SU-DHL-6 (cell line): ENCODE measurements around the gene MPEG1.

ENCODE experiments used
- H2AFZ ChIP-seq: fragments of 200-600 bp; sonication (generic); 2 replicates; pipeline ENCODE4 v1.6.1; 2014; ENCODE audit warnings: low read depth, mild to moderate bottlenecking, moderate library complexity, mixed read lengths, antibody characterized with exemption, low read length; ENCODE audit not compliant: severe bottlenecking
- H3F3A ChIP-seq: fragments of 200-600 bp; shearing (Covaris generic); 2 replicates; pipeline ENCODE4 v1.6.0; 2016; ENCODE audit warnings: antibody characterized with exemption, mild to moderate bottlenecking; ENCODE audit not compliant: insufficient read depth
- H3K27ac ChIP-seq: fragments of 200-600 bp; sonication (generic); 2 replicates; pipeline ENCODE4 v1.5.1; 2016; ENCODE audit warnings: low read depth, mild to moderate bottlenecking, low read length, moderate library complexity, mixed read lengths
- H3K27me3 ChIP-seq: fragments of 200-600 bp; sonication (generic), shearing (Covaris generic); 2 replicates; pipeline ENCODE4 v1.6.0; 2014; ENCODE audit warnings: mild to moderate bottlenecking, low read length
- H3K36me3 ChIP-seq: fragments of 200-600 bp; sonication (generic); 2 replicates; pipeline ENCODE4 v1.6.1; 2014; ENCODE audit warnings: mild to moderate bottlenecking, low read length, mixed read lengths
- H3K4me2 ChIP-seq: fragments of 300-600, 200-600 bp; shearing (Covaris generic), sonication (generic); 2 replicates; pipeline ENCODE4 v1.6.0; 2014; ENCODE audit warnings: low read length, low read depth, mild to moderate bottlenecking; ENCODE audit not compliant: poor library complexity, severe bottlenecking
- H3K4me3 ChIP-seq: fragments of 200-600 bp; sonication (generic); 2 replicates; pipeline ENCODE4 v1.5.1; 2014; ENCODE audit warnings: antibody characterized with exemption, low read length, mild to moderate bottlenecking, mixed read lengths; ENCODE audit not compliant: insufficient read depth, poor library complexity, severe bottlenecking
- H3K79me2 ChIP-seq: fragments of 200-600 bp; sonication (generic); 2 replicates; pipeline ENCODE4 v1.6.1; 2014; ENCODE audit warnings: mild to moderate bottlenecking, low read length, moderate library complexity; ENCODE audit not compliant: insufficient read depth
- H3K9ac ChIP-seq: fragments of 200-600 bp; sonication (generic); 2 replicates; pipeline ENCODE4 v1.7.0; 2014; ENCODE audit warnings: mild to moderate bottlenecking, low read length
- H3K9me2 ChIP-seq: fragments of 200-600 bp; sonication (generic); replicated peaks from 2 replicates; pipeline ENCODE4 v1.6.1; 2014; ENCODE audit warnings: low read length; ENCODE audit not compliant: insufficient read depth
- H3K9me3 ChIP-seq: fragments of 200-600 bp; sonication (generic); 2 replicates; pipeline ENCODE4 v1.6.1; 2014; ENCODE audit warnings: low read length, mixed read lengths; ENCODE audit not compliant: insufficient read depth
- H4K20me1 ChIP-seq: fragments of 200-600 bp; sonication (generic); 2 replicates; pipeline ENCODE4 v1.6.1; 2014; ENCODE audit warnings: low read depth, mild to moderate bottlenecking, antibody characterized with exemption, low read length, moderate library complexity, mixed read lengths
- EZH2phosphoT487 ChIP-seq: fragments of 200-600 bp; sonication (generic), shearing (Covaris generic); conservative IDR thresholded peaks from 2 replicates; pipeline ENCODE4 v1.6.1; 2018; ENCODE audit warnings: mild to moderate bottlenecking, antibody characterized with exemption, low read length, moderate library complexity, mixed read lengths
- TF ChIP-seq, protein P1 (sequence below): fragments of 200-600 bp; sonication (generic); IDR thresholded peaks from one replicate; pipeline ENCODE4 v1.5.1; 2017; ENCODE audit warnings: antibody characterized with exemption, mild to moderate bottlenecking, low read length, moderate library complexity; ENCODE audit not compliant: insufficient read depth, poor library complexity, severe bottlenecking

MPEG1 gene

DNA sequence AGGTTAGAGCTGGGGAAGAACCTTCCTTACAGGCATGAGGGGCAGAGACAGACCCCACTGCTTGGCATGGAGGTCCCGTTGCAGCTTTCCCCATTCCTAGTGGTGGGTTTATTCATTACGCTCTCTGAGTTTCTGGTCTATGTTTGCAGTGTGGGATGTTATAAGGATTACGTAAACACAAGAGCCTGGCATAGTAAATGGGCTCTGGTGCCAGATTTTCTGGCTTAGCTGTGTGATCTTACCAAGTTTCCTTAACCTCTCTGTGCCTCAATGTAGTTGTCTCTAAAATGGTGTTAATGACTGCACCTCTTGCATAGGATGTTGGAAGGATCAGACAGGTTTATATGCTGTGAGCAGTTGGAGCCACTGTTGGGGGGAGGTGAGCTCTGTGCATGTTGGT, 25.7 kb downstream of the MPEG1 start:
- Histone ChIP-seq H2AFZ (no peak overlapping the region), H3K4me3 (no peak overlapping the region), H4K20me1 (no peaks in the 10 kb centered on the region), H3K36me3 (no peaks in the 10 kb centered on the region; the same call in 1 of the 2 replicates), H3K9ac (no peak overlapping the region), H3K27ac (no peak overlapping the region), H3F3A (no peaks in the 10 kb centered on the region), H3K27me3 (no peaks in the 10 kb centered on the region), H3K9me3 (no peaks in the 10 kb centered on the region), H3K79me2 (no peaks in the 10 kb centered on the region), H3K4me2 (no peak overlapping the region), H3K9me2 (no peaks in the 10 kb centered on the region)
- no peak for TF ChIP-seq EZH2phosphoT487
- TF ChIP-seq, protein P1, sequence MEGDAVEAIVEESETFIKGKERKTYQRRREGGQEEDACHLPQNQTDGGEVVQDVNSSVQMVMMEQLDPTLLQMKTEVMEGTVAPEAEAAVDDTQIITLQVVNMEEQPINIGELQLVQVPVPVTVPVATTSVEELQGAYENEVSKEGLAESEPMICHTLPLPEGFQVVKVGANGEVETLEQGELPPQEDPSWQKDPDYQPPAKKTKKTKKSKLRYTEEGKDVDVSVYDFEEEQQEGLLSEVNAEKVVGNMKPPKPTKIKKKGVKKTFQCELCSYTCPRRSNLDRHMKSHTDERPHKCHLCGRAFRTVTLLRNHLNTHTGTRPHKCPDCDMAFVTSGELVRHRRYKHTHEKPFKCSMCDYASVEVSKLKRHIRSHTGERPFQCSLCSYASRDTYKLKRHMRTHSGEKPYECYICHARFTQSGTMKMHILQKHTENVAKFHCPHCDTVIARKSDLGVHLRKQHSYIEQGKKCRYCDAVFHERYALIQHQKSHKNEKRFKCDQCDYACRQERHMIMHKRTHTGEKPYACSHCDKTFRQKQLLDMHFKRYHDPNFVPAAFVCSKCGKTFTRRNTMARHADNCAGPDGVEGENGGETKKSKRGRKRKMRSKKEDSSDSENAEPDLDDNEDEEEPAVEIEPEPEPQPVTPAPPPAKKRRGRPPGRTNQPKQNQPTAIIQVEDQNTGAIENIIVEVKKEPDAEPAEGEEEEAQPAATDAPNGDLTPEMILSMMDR, result no peak

DNA sequence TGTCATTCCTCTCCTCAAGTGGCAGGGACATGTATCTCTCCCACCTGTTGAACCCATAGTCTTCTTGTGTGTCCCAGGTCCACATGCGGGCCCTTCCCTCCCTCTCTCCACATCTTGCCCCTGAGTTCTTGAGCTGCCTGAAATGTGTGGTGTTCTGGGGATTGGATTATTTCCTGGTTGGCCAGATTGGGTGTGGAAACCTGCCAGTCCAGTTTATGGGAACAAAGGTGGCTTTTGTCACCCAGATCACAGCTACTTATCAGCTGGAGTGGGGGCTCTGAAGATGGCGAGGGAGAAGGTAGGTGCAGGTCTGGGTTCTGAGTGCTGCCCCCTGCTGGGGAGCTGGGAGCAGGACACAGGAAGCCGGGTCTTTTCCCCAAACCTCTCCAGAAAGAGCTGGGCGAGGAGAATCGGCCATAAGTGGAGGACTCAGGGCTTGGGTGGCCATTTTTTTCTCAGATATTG, 26.6 kb downstream of the MPEG1 start:
- no peaks in the 10 kb centered on the region for H4K20me1 ChIP-seq
- no peaks in the 10 kb centered on the region; the same call in 1 of the 2 replicates for H3K36me3 ChIP-seq
- no peak overlapping the region for H3K4me3 ChIP-seq
- no peak overlapping the region for H3K4me2 ChIP-seq
- H3K9me3 ChIP-seq, result no peaks in the 10 kb centered on the region
- no peaks in the 10 kb centered on the region for H3K79me2 ChIP-seq
- H3K27me3 ChIP-seq, result no peaks in the 10 kb centered on the region
- TF ChIP-seq EZH2phosphoT487, result no peak
- TF ChIP-seq, protein P1, result peak; percentile 95
- no peak overlapping the region for H2AFZ ChIP-seq
- H3F3A ChIP-seq, result no peaks in the 10 kb centered on the region
- no peak overlapping the region for H3K27ac ChIP-seq
- H3K9me2 ChIP-seq, result no peaks in the 10 kb centered on the region
- no peak overlapping the region for H3K9ac ChIP-seq

DNA sequence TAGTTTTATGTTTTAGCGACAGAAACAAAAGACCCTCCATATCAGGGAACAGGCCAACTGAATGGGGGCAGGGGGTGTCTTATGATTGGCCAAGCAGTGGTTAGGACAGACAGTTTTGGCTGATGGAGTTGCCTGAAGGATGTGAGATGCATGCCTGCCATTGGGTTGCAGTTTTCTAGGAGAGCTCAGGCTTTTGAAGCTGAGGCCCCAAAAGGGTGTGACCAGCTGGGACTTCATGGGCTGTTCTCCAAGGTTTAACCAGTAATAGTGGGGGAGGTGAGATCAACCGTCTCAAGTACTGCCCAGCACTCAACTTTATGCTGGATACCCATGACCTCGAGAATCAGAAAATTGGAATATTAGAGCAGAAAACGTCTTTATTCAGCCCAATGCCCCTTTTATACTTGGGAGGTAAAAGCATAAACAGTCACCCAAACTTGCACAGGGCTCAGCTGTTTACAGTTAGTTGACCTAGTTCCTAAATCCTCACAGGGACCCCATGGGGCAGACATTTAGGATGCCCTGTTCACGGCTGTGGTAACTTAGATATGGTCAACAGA, 27.3 kb downstream of the MPEG1 start:
- H3K27ac ChIP-seq, result no peak overlapping the region
- no peaks in the 10 kb centered on the region for H4K20me1 ChIP-seq
- no peaks in the 10 kb centered on the region for H3K27me3 ChIP-seq
- H3K9me2 ChIP-seq, result no peaks in the 10 kb centered on the region
- no peaks in the 10 kb centered on the region for H3K9me3 ChIP-seq
- H3K9ac ChIP-seq, result no peak overlapping the region
- H3K36me3 ChIP-seq, result no peaks in the 10 kb centered on the region; the same call in 1 of the 2 replicates
- no peak overlapping the region for H3K4me2 ChIP-seq
- H3K79me2 ChIP-seq, result no peaks in the 10 kb centered on the region
- H2AFZ ChIP-seq, result no peak overlapping the region
- no peaks in the 10 kb centered on the region for H3F3A ChIP-seq
- no peak overlapping the region for H3K4me3 ChIP-seq
- TF ChIP-seq, protein P1, result no peak
- no peak for TF ChIP-seq EZH2phosphoT487
